T47D (cell line): ENCODE results near the gene TRAPPC2L.
A peak's percentile ranks its signal among the peaks of the same experiment; 100 is the strongest.

Source experiments
- DNase-seq, 2 experiments: peaks; one replicate each; pipeline versions ENCODE4 v3.0.0 to v3.0.0-alpha.2; 2011 to 2012; ENCODE audit warnings: low read depth in 1 of 2, low spot score in 1 of 2
- JUND ChIP-seq: IDR thresholded peaks from 2 replicates; pipeline ENCODE4 v1.6.1; 2012; ENCODE audit warnings: low read depth
- in situ Hi-C: cut with HindIII; loops from 2 replicates; pipeline ENCODE4 v1.10.0; 2016; ENCODE audit warnings: low sequenced_read_pairs, low pct_unique_long_range_greater_than_20kb

The TRAPPC2L gene

DNA sequence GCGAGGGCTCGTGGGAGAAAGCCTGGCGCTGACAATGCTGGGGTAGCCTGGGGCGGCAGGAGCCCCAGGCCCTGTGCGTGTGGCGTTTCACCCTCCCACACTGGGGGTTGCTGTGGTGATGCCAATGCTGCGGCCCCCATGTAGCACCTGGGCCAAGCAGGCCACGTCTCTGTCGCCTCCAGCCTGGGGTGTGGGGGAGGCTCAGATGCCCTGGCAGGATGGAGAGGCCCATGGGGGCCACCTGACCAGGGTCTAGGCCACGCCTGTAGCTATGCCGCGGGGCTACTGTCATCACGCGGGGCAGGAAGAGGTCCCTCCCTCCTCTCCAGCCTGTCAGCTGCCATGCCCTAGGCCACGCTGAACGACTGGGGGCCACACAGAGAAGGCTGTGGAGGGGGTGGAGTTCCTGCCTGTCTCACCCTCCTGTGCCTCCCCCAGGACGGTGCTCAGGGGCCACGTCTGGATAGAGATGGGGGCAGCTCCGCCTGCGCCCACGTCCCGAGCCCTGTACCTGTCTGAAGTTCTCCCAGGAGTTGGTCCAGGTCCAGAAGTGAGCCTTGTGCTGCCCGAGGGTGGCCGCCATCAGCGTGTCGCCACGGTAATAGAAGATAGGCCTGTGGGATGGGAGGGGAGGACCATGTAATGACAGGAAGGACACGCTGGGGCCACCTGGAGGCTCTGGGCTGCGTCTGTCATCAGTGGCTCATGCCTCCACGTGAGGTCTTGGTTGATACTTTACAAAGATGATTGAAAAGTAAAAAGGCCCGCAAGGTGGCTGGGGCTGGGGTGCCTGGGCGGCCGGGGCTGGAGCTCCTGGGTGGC is 32.5 kb upstream of the TRAPPC2L start:
- in situ Hi-C loops = no loop called here
- TF ChIP-seq JUND = no peak
- no peak for DNase-seq

DNA sequence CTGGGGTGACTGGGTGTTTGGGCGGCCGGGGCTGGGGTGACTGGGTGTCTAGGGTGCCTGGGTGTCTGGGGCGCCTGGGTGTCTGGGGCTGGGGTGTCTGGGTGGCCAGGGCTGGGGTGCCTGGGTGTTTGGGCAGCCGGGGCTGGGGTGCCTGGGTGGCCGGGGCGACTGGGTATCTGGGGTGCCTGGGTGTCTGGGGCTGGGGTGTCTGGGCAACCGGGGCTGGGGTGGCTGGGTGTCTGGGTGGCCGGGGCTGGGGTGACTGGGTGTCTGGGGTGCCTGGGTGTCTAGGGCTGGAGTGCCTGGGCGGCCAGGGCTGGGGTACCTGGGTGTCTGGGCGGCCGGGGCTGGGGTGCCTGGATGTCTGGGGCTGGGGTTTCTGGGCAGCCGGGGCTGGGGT is 31.8 kb upstream of the TRAPPC2L start:
- TF ChIP-seq JUND = no peak
- in situ Hi-C loops = no loop called here
- no peak for DNase-seq

DNA sequence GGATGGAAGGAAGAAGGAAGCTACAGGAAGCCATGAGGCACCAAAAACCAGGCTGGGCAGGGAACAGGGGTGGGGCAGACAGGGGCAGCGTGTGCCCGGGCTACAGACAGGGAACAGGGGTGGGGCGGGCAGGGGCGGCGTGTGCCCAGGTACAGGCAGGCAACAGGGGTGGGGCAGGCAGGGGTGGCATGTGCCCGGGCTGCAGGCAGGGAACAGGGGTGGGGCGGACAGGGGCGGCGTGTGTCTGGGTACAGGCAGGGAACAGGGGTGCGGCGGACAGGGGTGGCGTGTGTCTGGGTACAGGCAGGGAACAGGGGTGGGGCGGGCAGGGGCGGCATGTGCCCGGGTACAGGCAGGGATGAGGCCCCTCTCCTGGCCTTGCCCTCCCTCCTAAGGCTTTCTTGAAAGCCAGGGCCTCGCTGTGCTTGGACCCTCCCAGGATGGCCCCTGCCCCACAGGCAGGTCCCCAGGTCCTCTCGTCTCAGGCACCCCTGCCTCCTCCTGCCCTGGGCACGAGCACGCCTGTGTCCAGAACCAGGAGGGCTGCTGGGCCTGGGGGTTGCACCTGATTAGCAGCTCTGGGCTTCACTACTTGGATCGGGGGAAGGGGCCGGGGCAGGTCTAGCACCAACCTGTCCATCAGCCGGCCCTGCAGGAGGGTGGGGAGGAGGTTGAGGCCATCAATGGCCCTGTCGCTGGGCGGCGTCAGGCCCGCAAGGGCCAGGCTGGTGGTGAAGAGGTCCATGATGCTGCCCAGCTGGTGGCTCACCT is 30.7 kb upstream of the TRAPPC2L start:
- no peak for DNase-seq
- TF ChIP-seq JUND = no peak
- in situ Hi-C loops = no loop called here

DNA sequence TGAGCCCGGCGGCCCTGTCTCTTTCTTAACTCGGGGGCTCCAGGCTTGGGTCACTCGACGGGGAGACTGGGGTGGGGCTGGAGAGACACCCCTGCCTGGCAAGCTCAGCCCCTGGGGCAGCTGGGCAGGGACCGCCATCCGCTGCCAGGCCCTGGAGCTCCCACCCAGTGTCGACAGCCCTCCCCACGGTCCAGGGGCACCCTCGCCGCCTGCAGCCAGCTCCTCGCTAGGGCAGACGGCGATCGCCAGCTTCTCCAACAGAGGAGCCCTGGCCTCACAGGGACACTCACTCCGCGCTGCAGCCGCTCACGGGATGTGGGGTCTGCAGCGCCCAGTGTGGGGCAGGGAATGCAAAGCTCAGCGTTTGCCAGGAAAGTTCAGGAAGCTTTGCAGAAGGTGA is 29.2 kb upstream of the TRAPPC2L start:
- DNase-seq = no peak
- no peak for TF ChIP-seq JUND
- in situ Hi-C loops = no loop called here

DNA sequence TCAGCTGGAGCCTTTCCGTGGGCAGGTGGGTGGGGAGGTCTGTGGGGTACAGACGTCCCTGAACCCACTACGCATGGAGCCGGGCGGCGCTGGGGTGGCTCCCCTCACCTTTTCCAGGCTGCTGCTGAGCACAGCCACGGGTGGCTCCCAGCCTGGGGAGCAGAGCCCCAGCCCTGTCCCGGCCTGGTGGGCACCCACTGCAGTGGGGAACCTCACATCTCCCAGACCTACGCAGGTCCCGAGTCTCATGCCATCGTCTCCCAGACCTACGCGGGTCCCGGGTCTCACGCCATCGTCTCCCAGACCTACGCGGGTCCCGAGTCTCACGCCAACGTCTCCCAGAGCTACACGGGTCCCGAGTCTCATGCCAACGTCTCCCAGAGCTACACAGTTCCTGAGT is 28.2 kb upstream of the TRAPPC2L start:
- in situ Hi-C loops = no loop called here
- DNase-seq = no peak
- no peak for TF ChIP-seq JUND

DNA sequence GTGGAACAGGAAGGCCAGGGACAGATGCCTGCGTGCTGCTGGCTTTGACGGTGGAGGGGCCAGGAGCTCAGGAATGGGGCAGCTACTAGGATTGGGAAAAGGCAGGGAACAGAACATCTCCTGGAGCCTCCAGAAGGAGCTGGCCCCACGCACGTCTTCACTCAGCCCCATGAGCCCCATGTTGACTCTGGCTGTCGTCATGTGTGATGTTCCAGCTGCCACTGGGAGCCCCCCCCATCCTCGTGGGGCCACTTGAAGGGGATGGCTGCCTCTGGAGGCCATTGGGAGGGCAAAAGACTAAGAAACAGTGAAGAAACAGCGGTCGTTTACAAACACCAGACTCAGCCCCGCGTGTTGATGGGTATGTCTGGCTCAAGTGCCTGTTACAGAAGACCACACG is 26.7 kb upstream of the TRAPPC2L start:
- in situ Hi-C loops = no loop called here

DNA sequence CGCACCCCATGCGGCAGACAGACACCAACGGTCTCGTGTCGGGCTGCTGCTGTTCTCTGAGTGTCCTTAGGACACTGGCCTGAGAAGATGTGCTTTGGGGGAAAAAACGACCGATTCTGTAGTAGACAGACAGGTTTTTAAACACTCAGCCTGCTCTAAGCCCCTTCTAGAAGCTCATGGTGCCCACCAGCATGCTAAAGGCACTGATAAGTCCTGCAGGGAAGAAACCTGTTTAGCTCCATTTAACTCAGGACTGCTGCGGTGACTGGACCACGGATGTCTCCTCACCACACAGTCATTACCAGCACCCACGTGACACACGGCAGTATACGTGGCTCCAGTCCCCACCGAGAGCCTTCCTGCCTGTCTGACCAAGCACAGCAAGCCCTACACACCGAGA is 26.1 kb upstream of the TRAPPC2L start:
- DNase-seq = no peak
- in situ Hi-C loops = no loop called here
- TF ChIP-seq JUND = no peak

More for the DNA sequence above, 26.7 kb upstream of the TRAPPC2L start:
- no peak for DNase-seq
- no peak for TF ChIP-seq JUND

DNA sequence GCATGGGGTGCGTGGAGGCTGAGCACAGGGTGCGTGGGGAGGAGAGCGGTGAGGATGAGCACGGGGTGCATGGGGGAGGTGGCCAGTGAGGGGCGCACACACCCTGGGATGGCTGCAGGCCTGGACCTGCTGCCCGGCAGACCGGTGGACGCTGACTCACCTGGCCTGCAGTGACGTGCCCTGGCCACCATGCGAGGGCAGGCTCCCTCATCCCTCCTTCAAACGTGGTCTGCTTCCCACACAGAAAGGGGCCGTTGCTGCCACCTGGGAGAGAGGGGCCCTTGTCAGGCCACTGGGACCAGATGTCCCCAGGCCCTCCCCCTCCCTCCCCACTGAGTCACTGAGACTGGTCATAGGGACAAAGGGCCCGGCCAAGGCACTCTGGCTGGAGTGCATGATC is 25.1 kb upstream of the TRAPPC2L start:
- TF ChIP-seq JUND = no peak
- peak in 1 of 2 experiments; percentile 11 for DNase-seq

DNA sequence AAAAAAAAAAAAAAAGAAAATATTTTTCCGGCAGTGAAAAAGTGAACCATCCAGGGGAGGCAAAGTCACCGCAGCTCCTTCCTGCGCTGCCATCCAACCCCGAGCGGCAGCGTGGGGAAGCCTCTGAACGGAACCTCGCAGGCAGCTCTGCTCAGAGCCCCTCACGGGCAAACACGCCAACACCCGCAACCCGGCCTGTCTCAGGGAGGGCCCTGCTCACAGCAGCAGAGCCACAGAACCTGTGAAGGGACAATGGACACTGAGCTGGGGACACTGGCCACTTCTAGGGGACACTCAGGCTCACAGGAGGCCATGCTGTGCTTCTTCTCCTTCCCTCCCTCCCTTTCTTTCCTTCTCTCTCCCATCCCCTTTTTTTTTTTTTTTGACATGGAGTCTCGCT is 23.8 kb upstream of the TRAPPC2L start:
- no peak for DNase-seq
- in situ Hi-C loops = no loop called here
- TF ChIP-seq JUND = no peak

More for the DNA sequence above, 25.1 kb upstream of the TRAPPC2L start:
- in situ Hi-C loops = no loop called here

DNA sequence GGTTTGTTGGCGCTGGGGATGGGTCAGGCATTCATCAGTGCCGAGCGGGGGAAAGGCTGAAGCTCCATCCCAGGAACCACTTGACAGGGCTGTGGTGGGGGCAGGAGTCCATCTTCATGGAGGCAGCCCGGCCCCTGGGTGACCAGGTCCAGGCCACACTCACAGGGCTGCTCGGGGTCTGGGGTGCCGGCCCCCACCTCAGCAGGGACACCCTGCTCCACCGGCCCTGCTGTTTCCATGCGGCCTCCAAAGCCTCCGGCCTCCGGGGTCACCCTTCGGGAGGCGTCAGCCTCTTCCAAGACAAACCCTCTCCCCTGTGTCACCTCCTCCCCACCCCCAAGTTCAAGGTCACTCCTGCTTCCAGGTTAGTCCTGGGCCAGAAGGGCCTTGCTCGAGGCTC is 22.3 kb upstream of the TRAPPC2L start:
- in situ Hi-C loops = no loop called here
- no peak for DNase-seq
- TF ChIP-seq JUND = no peak

DNA sequence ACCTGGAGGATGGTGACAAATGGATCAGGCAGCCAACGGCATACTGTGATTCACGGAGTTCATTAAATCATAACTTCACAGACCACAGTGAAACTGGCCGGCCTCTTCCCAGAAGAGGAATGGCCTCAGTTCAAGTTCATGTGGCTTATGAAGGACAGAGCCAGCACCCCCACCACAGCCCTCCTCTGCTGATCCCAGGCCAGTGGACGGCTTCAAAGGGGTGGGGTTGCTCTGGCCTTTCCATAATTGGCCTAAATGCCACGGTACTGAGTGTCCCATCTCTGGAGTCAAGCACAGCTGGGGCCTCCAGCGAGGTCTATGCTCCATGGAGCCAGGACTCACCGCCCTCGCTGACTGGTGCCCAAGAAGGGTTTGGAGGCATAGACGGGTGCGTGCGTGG is 21.5 kb upstream of the TRAPPC2L start:
- no peak for TF ChIP-seq JUND
- no peak for DNase-seq
- in situ Hi-C loops = no loop called here

DNA sequence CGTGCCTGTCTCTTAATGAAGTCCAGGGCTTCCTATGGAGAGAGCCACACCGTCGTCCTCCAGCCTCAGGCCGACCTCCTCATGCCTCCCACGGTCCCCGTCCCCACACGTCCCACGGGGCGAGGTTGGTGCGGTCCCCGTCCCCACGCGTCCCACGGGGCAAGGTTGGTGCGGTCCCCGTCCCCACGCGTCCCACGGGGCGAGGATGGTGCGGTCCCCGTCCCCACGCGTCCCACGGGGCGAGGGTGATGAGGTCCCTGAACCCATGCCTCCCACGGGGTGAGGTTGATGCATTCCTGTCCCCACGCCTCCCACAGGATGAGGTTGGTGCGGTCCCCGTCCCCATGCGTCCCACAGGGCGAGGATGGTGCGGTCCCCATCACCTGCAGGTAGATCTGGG is 21.1 kb upstream of the TRAPPC2L start:
- no peak for DNase-seq
- TF ChIP-seq JUND = no peak
- in situ Hi-C loops = no loop called here

DNA sequence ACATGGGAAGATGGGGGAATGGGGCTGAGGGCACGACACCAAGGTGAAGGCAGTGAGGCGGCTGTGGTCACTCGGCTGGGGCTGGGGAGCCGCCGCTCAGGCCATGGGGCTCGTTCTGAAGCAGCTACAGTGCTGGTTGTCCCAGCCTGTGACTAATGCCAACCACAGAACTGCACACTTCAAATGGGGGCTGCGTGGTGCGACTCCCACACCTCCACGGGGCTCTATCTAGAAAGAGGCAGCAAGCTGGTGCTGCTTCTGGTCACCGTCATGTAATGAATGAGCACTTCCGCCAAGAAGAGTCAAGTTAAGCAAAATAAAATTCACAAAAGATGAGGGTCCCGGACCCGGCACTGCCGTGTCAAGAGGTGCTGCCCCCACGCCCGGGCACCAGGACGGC is 20.1 kb upstream of the TRAPPC2L start:
- TF ChIP-seq JUND = no peak
- DNase-seq = no peak
- in situ Hi-C loops = no loop called here
